K562 (cell line): Measurements from ENCODE around the gene SYNPO2.
"Not testable (repeated sequence)": the region's sequence is repeated elsewhere in the genome, so short reads cannot be mapped to it uniquely, and the experiment has no call there.

ENCODE experiments used
- CBX2 ChIP-seq: fragments of 200-600 bp; sonication (generic); IDR thresholded peaks from one replicate; pipeline ENCODE4 v1.6.1; 2012; ENCODE audit warnings: mild to moderate bottlenecking, low read length, inconsistent platforms; ENCODE audit not compliant: insufficient read depth, poor library complexity, severe bottlenecking
- CBX5 ChIP-seq: IDR thresholded peaks from 2 replicates; pipeline ENCODE4 v1.6.1; 2014; ENCODE audit warnings: low read depth, borderline replicate concordance
- FOXJ2 ChIP-seq: fragments of 200-800 bp; sonication (Bioruptor generic); IDR thresholded peaks from 2 replicates; pipeline ENCODE4 v1.6.1; 2016; ENCODE audit warnings: missing genetic modification characterization, missing compliant biosample characterization
- LEF1 ChIP-seq: fragments of 450-650 bp; IDR thresholded peaks from 2 replicates; pipeline ENCODE4 v1.6.1; 2016; ENCODE audit warnings: mild to moderate bottlenecking
- MAFG ChIP-seq: fragments of 450-650 bp; conservative IDR thresholded peaks from 2 replicates; pipeline ENCODE4 v1.6.1; 2016; ENCODE audit warnings: missing genetic modification characterization, missing compliant biosample characterization
- MTA2 ChIP-seq: fragments of 450-650 bp; IDR thresholded peaks from 2 replicates; pipeline ENCODE4 v1.6.1; 2016; ENCODE audit warnings: low read depth
- NFIC ChIP-seq: fragments of 450-650 bp; IDR thresholded peaks from 2 replicates; pipeline ENCODE4 v1.6.1; 2017; ENCODE audit warnings: mild to moderate bottlenecking, inconsistent platforms
- POLR2A ChIP-seq: fragments of 450-650 bp; conservative IDR thresholded peaks from 2 replicates; pipeline ENCODE4 v1.6.1; 2016
- POLR2AphosphoS2 ChIP-seq: IDR thresholded peaks from 2 replicates; pipeline ENCODE4 v1.6.1; 2012; ENCODE audit warnings: low read length, improper control_type of control experiment
- POLR3G ChIP-seq: IDR thresholded peaks from 2 replicates; pipeline ENCODE4 v1.6.1; 2011; ENCODE audit not compliant: insufficient read length, insufficient replicate concordance; ENCODE audit errors: extremely low read depth
- ZFX ChIP-seq: sonication (generic); formaldehyde crosslinking; IDR thresholded peaks from 2 replicates; pipeline ENCODE4 v1.8.0; 2022; ENCODE audit warnings: mild to moderate bottlenecking, missing genetic modification reagents, moderate library complexity

GRCh38 chr4:119003001-119003400 is 114.3 kb downstream of the SYNPO2 start:
- TF ChIP-seq NFIC; CBX2; POLR3G; MAFG (tag); POLR2AphosphoS2; CBX5; LEF1; POLR2A; MTA2; ZFX (CRISPR knock-in tag); FOXJ2 (tag): not testable (repeated sequence)
